KMS-11 (cell line): ENCODE measurements around the gene RBBP4.
"Not testable (repeated sequence)": the region's sequence is repeated elsewhere in the genome, so short reads cannot be mapped to it uniquely, and the experiment has no call there.

ENCODE experiments used
- H2AFZ ChIP-seq: fragments of 200-600 bp; sonication (generic); 2 replicates; pipeline ENCODE4 v1.6.1; 2016; ENCODE audit warnings: antibody characterized with exemption, mixed run types, low read depth
- H3K27ac ChIP-seq: fragments of 200-600 bp; sonication (generic); 2 replicates; pipeline ENCODE4 v1.6.1; 2016; ENCODE audit warnings: mild to moderate bottlenecking, mixed run types
- H3K27me3 ChIP-seq: fragments of 200-600 bp; sonication (generic); 2 replicates; pipeline ENCODE4 v1.6.1; 2017; ENCODE audit warnings: mild to moderate bottlenecking, low read depth, mixed run types, moderate library complexity; ENCODE audit not compliant: insufficient read depth
- H3K36me3 ChIP-seq: fragments of 200-600 bp; sonication (generic); 2 replicates; pipeline ENCODE4 v1.6.1; 2017; ENCODE audit warnings: mild to moderate bottlenecking, mixed run types; ENCODE audit not compliant: insufficient read depth
- H3K4me1 ChIP-seq: fragments of 200-600 bp; sonication (generic); 2 replicates; pipeline ENCODE4 v1.6.1; 2016; ENCODE audit warnings: mild to moderate bottlenecking, low read depth, mixed run types; ENCODE audit not compliant: poor library complexity, severe bottlenecking
- H3K4me2 ChIP-seq: fragments of 200-600 bp; sonication (generic); 2 replicates; pipeline ENCODE4 v1.7.0; 2016; ENCODE audit warnings: mild to moderate bottlenecking, mixed run types
- H3K4me3 ChIP-seq: fragments of 200-600 bp; sonication (generic); IDR thresholded peaks from 2 replicates; pipeline ENCODE4 v1.6.1; 2017; ENCODE audit warnings: low read depth, low read length, mixed read lengths; ENCODE audit not compliant: insufficient read depth
- H3K79me2 ChIP-seq: fragments of 200-600 bp; sonication (generic); 2 replicates; pipeline ENCODE4 v1.6.1; 2016; ENCODE audit warnings: low read depth, mixed run types; ENCODE audit not compliant: insufficient read depth
- H3K9ac ChIP-seq: fragments of 200-600 bp; sonication (generic); 2 replicates; pipeline ENCODE4 v1.6.1; 2016; ENCODE audit warnings: mild to moderate bottlenecking, mixed run types
- H4K20me1 ChIP-seq: fragments of 200-600 bp; sonication (generic); 2 replicates; pipeline ENCODE4 v1.6.1; 2016; ENCODE audit warnings: mild to moderate bottlenecking, mixed run types; ENCODE audit not compliant: insufficient read depth
- CTCF ChIP-seq: fragments of 200-600 bp; sonication (generic); conservative IDR thresholded peaks from 2 replicates; pipeline ENCODE4 v1.6.1; 2017; ENCODE audit warnings: low read depth, mild to moderate bottlenecking, antibody characterized with exemption, low read length, moderate library complexity, mixed read lengths

Gene RBBP4

GRCh38 chr1:32709075-32709474 is 58.1 kb downstream of the RBBP4 start:
- Histone ChIP-seq H3K9ac (no peak overlapping the region), H3K4me3 (no peak overlapping the region), H4K20me1 (no peaks in the 10 kb centered on the region), H3K4me2 (no peak overlapping the region), H3K4me1 (no peaks in the 10 kb centered on the region), H3K36me3 (no peaks in the 10 kb centered on the region), H2AFZ (no peak overlapping the region), H3K27ac (no peak overlapping the region), H3K79me2 (no peaks in the 10 kb centered on the region), H3K27me3 (no peaks in the 10 kb centered on the region)
- TF ChIP-seq CTCF: no peak

GRCh38 chr1:32709476-32709875 is 58.5 kb downstream of the RBBP4 start:
- Histone ChIP-seq H3K9ac (no peak overlapping the region), H3K4me1 (no peaks in the 10 kb centered on the region), H3K4me3 (no peak overlapping the region), H3K27me3 (no peaks in the 10 kb centered on the region), H3K4me2 (no peak overlapping the region), H3K27ac (no peak overlapping the region), H4K20me1 (no peaks in the 10 kb centered on the region), H2AFZ (no peak overlapping the region), H3K36me3 (no peaks in the 10 kb centered on the region), H3K79me2 (no peaks in the 10 kb centered on the region)
- no peak for TF ChIP-seq CTCF

GRCh38 chr1:32711221-32711620 is 60.2 kb downstream of the RBBP4 start:
- H2AFZ ChIP-seq, H3K79me2 ChIP-seq, H3K4me1 ChIP-seq, H4K20me1 ChIP-seq, H3K4me3 ChIP-seq, H3K27ac ChIP-seq, H3K9ac ChIP-seq, H3K27me3 ChIP-seq, H3K4me2 ChIP-seq, H3K36me3 ChIP-seq: not testable (repeated sequence)

GRCh38 chr1:32713081-32713480 is 62.1 kb downstream of the RBBP4 start:
- Histone ChIP-seq H2AFZ (no peak overlapping the region), H3K9ac (no peak overlapping the region), H3K79me2 (no peaks in the 10 kb centered on the region), H3K4me3 (no peak overlapping the region), H3K27ac (no peak overlapping the region), H4K20me1 (no peaks in the 10 kb centered on the region), H3K27me3 (no peaks in the 10 kb centered on the region), H3K36me3 (no peaks in the 10 kb centered on the region), H3K4me2 (no peak overlapping the region), H3K4me1 (peaks cover 15% of the 10 kb centered on the region)
- TF ChIP-seq CTCF: no peak

GRCh38 chr1:32714277-32714676 is 63.3 kb downstream of the RBBP4 start:
- no peaks in the 10 kb centered on the region for H3K27me3 ChIP-seq
- H3K36me3 ChIP-seq: no peaks in the 10 kb centered on the region
- H4K20me1 ChIP-seq: no peaks in the 10 kb centered on the region
- H3K9ac ChIP-seq: no peak overlapping the region
- H3K27ac ChIP-seq: no peak overlapping the region
- no peak overlapping the region for H3K4me2 ChIP-seq
- H3K79me2 ChIP-seq: no peaks in the 10 kb centered on the region
- H3K4me3 ChIP-seq: no peak overlapping the region
- no peak overlapping the region for H2AFZ ChIP-seq
- peaks cover 15% of the 10 kb centered on the region for H3K4me1 ChIP-seq
- TF ChIP-seq CTCF: no peak
